SH-SY5Y (cell line): ENCODE measurements around the gene PP2D1.

Source experiments
- GATA2 ChIP-seq: IDR thresholded peaks from 2 replicates; pipeline ENCODE4 v1.6.1; 2011; ENCODE audit warnings: mild to moderate bottlenecking, low read depth, low read length
- GATA3 ChIP-seq: IDR thresholded peaks from 2 replicates; pipeline ENCODE4 v1.6.1; 2011; ENCODE audit warnings: low read depth, mild to moderate bottlenecking, low read length, moderate library complexity

Gene PP2D1

DNA sequence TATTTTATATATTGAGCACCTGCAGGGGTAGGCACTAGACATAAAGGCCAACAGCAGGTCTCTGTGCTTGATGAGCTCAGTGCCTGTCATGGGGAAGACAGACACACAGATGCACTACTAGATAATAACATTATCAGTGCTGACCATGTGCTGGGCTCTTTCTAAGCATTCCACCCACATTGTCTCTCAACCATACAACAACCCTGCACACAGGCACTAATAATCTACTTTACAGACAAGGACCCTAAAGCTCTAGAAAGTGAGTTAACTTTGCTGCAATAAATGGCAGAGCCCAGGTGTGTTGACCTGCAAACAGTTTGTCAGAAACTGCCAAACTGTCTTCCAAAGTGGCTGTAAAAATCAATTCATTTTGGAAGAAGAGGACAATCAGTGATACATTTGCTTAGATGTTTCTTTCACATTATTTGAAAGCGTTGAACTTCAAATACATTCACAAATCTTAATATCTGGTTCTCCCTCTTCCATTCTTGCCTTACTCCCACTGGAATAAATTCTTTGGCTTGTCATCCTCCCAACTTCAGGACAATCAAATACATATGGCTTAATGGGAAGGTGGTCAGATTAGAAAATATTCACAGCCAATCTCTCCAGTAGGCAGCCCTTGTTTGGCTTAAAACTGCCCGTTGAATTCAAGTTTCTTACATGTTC lies 11.0 kb upstream of the PP2D1 start:
- TF ChIP-seq GATA2 (peak; percentile 87), GATA3 (peak; percentile 75)

- TF ChIP-seq GATA3 (no peak), GATA2 (no peak)
Measured at GRCh38 chr3:20015525-20015924, 3.5 kb upstream of the PP2D1 start.

DNA sequence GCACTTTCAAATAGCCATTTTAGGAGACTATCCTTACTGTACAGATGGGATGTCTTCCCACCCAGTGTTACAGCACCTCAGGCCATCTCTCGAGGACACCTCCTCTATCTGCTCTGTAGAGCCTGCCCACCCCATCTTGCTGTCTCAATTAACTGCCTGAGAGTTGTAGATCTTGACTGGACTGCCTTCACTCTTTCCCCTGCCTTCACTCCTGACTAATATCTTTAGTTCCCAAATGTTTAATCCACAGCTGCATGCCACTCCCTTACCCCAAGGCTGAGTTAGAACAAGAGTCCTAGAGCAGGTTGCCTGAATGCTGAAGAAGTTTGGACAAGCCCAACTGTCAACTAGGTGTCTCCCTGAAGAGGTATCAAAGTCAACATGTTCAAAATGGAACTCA lies 1.3 kb upstream of the PP2D1 start:
- no peak for TF ChIP-seq GATA2
- no peak for TF ChIP-seq GATA3

GRCh38 chr3:20008646-20009045 lies 3.4 kb downstream of the PP2D1 start:
- no peak for TF ChIP-seq GATA2
- TF ChIP-seq GATA3, result no peak

DNA sequence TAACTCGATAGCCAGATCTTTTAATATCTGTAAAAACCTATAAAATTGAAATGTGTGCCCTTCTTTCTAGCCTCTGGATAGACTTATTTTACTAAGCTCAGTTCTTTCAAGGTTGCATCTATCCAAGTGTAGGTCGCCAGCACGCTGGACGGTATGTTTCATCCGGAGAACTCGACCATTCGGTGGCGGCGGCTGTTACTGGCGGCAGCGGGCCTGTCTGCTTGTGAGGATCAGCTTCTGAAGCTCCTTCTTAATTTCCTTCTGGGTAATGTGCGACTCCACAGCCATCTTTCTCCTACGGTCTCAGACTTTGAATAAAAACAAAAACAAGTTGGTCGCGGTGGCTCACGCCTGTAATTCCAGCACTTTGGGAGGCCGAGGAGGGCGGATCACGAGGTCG lies 4.1 kb downstream of the PP2D1 start:
- TF ChIP-seq GATA2, result no peak
- TF ChIP-seq GATA3, result no peak

DNA sequence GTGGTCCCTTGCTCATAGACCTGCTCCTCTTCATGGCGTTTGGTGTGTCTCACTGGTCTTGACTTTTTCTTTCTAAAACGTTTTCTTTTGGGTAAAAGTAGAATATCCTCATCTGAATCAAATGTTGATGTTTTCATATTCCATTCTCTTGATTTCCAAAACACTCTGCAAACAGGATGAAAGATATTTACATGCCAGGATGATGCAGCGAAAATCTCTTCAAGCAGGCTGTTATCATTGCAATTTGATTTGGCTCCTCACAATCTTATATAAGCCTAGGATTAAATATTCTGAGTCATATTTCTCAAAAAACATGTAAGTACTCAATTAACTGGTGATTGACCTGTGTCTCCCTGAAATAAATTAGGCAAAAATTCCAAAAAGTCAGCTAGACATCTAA lies 10.1 kb downstream of the PP2D1 start:
- TF ChIP-seq GATA2, result no peak
- no peak for TF ChIP-seq GATA3

GRCh38 chr3:19997502-19997901 lies 14.6 kb downstream of the PP2D1 start:
- TF ChIP-seq GATA3 (no peak), GATA2 (no peak)

GRCh38 chr3:19994796-19995195 lies 17.3 kb downstream of the PP2D1 start:
- TF ChIP-seq GATA3, result no peak
- no peak for TF ChIP-seq GATA2

GRCh38 chr3:19972054-19972453 lies 40.0 kb downstream of the PP2D1 start:
- TF ChIP-seq GATA3, result no peak; the same call in 1 of the 2 replicates
- no peak for TF ChIP-seq GATA2

DNA sequence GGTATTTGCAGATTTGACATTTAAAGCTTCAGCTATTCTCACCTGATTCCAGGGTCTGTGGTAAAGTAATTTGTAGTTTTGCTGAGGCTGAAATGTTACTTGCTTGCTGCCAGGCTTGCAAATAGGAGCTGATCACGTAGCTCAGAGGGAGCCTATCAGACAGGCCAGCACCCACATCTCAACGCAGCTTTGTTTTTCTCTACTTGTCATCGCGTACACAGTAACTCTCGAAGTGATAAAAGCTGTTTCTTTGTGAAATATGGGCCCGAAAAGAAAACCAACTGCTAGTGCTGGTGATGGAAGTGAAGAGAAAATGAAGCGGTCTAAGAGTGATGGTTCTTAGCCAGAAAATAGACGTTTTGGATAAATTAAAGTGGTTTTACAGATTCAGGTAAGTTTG lies 41.7 kb downstream of the PP2D1 start:
- TF ChIP-seq GATA2, result no peak
- no peak for TF ChIP-seq GATA3

DNA sequence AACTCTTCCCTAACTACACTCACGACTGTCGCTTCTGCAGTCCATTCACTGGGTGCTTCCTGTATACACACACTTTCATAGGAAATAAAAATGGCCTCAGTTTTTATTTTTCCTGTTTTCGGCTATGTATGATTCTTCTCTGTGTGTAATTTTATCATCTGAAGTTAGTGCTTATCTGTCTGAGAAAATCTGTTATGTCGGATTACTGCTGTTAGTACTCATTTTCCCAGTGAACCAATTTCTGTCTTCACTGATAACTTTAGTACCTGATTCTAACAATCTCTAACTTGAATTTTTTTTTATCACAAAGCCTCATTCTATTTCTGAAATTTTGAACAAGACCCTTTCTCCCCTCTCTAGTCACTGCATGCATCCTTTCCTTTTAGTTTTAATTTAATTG lies 44.3 kb downstream of the PP2D1 start:
- no peak for TF ChIP-seq GATA3
- TF ChIP-seq GATA2, result no peak

DNA sequence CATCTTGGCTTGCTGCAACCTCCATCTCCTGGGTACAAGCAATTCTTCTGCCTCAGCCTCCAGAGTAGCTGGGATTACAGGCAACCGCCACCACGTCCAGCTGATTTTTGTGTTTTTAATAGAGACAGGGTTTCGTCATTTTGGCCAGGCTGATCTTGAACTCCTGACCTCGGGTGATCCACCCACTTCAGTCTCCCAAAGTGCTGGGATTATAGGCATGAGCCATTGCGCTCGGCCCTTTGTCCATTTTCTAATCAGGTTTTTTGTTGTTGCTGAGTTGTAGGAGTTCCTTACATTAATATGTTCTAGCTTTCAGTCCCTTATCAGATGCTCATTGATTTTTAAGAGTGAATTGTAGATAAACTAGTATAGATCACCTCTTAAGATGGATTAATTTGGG lies 44.9 kb downstream of the PP2D1 start:
- TF ChIP-seq GATA3 (no peak), GATA2 (no peak)

DNA sequence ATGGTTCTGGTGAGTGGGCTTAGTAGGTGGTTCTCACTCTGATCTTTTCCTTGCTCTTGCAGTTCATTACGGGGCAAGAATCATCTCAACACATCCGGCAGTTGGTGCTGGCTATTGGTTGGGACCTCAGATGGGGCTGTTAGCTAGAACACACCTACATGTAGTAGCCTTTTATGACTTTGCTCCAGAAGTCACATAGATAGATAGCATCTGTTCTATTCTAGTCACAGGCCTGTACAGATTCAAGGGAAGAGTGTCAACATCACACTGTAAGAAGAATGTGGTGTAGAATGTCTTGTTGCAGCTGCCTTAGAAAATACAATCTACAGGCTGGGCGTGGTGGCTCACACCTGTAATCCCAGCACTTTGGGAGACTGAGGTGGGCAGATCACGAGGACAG lies 50.1 kb downstream of the PP2D1 start:
- TF ChIP-seq GATA2 (no peak), GATA3 (no peak)

DNA sequence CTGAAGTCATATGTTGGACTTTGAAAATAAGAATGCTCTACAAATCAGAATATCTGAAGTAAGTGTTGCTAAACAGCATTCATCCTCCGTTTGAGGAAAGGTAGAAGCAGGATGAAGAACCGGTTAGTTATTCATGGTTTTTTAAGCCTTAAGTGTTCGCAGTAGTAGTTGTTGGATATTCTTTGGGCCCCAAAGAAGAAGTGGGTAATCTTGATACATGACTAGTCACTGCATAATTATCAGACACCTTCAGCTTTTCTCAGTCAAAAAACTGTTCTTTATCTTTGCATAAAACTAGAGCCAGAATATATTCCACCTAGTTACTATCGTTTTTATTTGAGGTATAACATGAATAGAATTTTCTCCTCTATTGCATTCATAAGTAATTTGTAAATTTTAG lies 51.4 kb downstream of the PP2D1 start:
- TF ChIP-seq GATA2 (no peak), GATA3 (no peak)

GRCh38 chr3:19959505-19959904 lies 52.6 kb downstream of the PP2D1 start:
- no peak for TF ChIP-seq GATA2
- no peak for TF ChIP-seq GATA3

- TF ChIP-seq GATA3, result no peak
Measured at GRCh38 chr3:19954676-19955075, 57.4 kb downstream of the PP2D1 start.
